MM.1S (cell line): Measurements from ENCODE around the gene TGFBI.

Experiments used
- CTCF ChIP-seq: fragments of 300-600 bp; sonication (generic); IDR thresholded peaks from 2 replicates; pipeline ENCODE4 v1.5.1; 2016; ENCODE audit warnings: antibody characterized with exemption, low read length, mixed read lengths
- EZH2 ChIP-seq: fragments of 300-600 bp; sonication (generic); optimal IDR thresholded peaks from 2 replicates; pipeline ENCODE3; 2017; ENCODE audit warnings: low read depth, mild to moderate bottlenecking, antibody characterized with exemption, low read length, mixed read lengths

GRCh38 chr5:135989686-135990085, 39.1 kb upstream of the TGFBI start:
- TF ChIP-seq EZH2 = no peak
- no peak for TF ChIP-seq CTCF
